Measurements from ENCODE around the gene ASB10.

Gene ASB10

DNA sequence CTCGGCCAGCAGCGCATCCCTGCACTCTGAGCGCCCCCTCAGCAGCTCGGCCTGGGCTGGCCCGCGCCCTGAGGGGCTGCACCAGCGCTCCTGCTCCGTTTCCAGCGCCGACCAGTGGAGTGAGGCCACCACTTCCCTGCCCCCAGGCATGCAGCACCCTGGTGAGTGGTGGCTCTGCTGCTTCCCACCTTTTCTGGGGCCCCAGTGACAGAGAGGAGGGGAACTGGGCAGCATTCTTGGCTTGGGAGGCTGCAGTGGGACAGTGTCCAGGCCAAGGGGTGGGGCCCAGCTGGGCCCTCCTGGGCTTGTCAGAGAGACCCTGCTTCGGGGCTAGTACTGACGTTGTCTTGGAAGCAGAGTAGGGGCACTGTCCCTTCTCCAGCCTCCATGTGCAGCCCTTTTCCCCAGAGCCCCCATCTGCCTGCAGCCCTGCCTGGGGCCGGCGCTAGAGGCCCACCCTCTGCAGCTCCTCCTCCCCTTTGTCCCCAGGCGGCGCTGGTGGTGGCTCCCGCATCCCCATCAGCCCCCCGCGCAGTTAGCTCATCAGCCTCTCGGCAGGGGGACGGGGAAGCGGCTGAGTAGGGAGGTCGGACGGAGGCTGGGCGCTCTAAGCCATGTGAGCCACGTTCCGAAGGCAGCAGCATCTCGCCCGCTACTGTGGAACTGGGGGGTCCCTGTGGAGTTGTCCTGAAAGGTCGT lies 48.7 kb downstream of the ASB10 start:
- no peak for TF ChIP-seq ZNF274 (IDR thresholded peaks at IDR 0.05; ENCODE audit: low read depth, low read length)
- no peak for TF ChIP-seq YY1 (IDR thresholded peaks at IDR 0.05; ENCODE audit: insufficient read depth, insufficient read length)
- no peak for TF ChIP-seq SUZ12 (IDR thresholded peaks at IDR 0.05; ENCODE audit: extremely low read depth, insufficient read depth, insufficient read length)
- Histone ChIP-seq H3K4me1 (ENCODE audit: insufficient read depth, insufficient read length) (peaks cover 39% of the 10 kb centered on the region), H3K27me3 (ENCODE audit: insufficient read depth, insufficient read length) (no peaks in the 10 kb centered on the region), H3K9me3 (ENCODE audit: insufficient read depth, low read length) (no peaks in the 10 kb centered on the region), H3K36me3 (ENCODE audit: insufficient read depth, insufficient read length, low read length) (peaks cover 82% of the 10 kb centered on the region), H3K4me3 (ENCODE audit: insufficient read length, low read depth) (no peak overlapping the region), H3K9ac (ENCODE audit: insufficient read length, low read depth) (no peak overlapping the region)
- DNase-seq (ENCODE audit: low read depth, low spot score), result no peak

DNA sequence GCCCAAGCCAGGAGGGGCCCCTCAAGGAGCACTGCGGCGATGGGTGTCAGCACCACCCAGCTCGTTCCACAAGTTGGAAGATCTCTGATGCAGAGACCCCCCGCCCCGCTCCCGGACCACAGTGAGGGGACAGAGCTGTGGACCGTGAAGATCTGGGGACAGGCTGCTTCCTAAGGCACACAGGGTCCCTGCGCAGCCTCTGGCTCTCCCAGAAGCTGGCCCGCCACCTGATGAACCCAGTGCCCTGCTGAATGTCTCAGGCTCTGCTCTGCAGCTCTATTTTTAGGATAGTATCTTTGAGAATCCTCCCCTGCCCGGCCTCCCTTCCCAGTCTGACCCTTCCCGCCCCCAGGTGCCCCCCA lies 49.3 kb downstream of the ASB10 start:
- no peak for DNase-seq (ENCODE audit: low read depth, low spot score)
- no peak for TF ChIP-seq YY1 (IDR thresholded peaks at IDR 0.05; ENCODE audit: insufficient read depth, insufficient read length)
- no peak for TF ChIP-seq SUZ12 (IDR thresholded peaks at IDR 0.05; ENCODE audit: extremely low read depth, insufficient read depth, insufficient read length)
- no peak for TF ChIP-seq ZNF274 (IDR thresholded peaks at IDR 0.05; ENCODE audit: low read depth, low read length)

DNA sequence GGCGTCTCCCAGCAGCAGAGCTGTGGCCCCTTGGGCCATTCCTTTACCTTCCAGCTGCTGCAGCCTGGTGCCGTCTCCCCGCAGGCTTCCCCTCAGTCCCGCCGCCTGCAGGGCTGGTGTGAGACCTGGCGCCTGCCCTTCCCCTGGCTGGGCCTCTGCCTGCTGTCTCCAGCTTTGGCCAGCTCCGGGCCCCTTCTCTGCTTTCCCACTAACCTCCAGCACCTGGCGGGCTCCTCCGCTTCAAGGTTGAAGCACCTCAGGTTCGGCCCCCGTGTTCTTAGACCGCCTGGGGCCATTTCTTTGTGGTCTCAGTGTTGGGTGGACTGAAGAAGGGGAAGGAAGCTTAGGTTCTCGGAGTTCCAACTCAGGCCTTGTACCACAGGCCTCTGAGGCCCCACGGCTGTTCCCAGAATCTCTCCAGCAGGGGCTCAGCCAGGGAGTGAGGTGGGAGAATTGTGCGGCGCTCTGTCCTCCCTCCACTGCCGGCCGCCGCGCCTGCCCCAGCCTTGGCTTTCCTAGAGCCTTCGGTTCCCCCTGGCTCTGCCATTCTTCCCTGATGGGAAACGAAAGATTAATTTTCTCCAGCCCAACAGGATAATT lies 49.9 kb downstream of the ASB10 start:
- H3K4me1 ChIP-seq (ENCODE audit: insufficient read depth, insufficient read length), result peaks cover 33% of the 10 kb centered on the region
- peaks cover 81% of the 10 kb centered on the region for H3K36me3 ChIP-seq (ENCODE audit: insufficient read depth, insufficient read length, low read length)
- TF ChIP-seq ZNF274 (IDR thresholded peaks at IDR 0.05; ENCODE audit: low read depth, low read length) (no peak), SUZ12 (IDR thresholded peaks at IDR 0.05; ENCODE audit: extremely low read depth, insufficient read depth, insufficient read length) (no peak), YY1 (IDR thresholded peaks at IDR 0.05; ENCODE audit: insufficient read depth, insufficient read length) (no peak)
- H3K9me3 ChIP-seq (ENCODE audit: insufficient read depth, low read length), result no peaks in the 10 kb centered on the region
- no peak for DNase-seq (ENCODE audit: low read depth, low spot score)
- H3K9ac ChIP-seq (ENCODE audit: insufficient read length, low read depth), result no peak overlapping the region
- no peaks in the 10 kb centered on the region for H3K27me3 ChIP-seq (ENCODE audit: insufficient read depth, insufficient read length)
- no peak overlapping the region for H3K4me3 ChIP-seq (ENCODE audit: insufficient read length, low read depth)

More for the DNA sequence above, 49.3 kb downstream of the ASB10 start:
- Histone ChIP-seq H3K4me1 (ENCODE audit: insufficient read depth, insufficient read length) (peaks cover 38% of the 10 kb centered on the region), H3K9ac (ENCODE audit: insufficient read length, low read depth) (no peak overlapping the region), H3K9me3 (ENCODE audit: insufficient read depth, low read length) (no peaks in the 10 kb centered on the region), H3K27me3 (ENCODE audit: insufficient read depth, insufficient read length) (no peaks in the 10 kb centered on the region), H3K36me3 (ENCODE audit: insufficient read depth, insufficient read length, low read length) (peaks cover 81% of the 10 kb centered on the region), H3K4me3 (ENCODE audit: insufficient read length, low read depth) (no peak overlapping the region)

DNA sequence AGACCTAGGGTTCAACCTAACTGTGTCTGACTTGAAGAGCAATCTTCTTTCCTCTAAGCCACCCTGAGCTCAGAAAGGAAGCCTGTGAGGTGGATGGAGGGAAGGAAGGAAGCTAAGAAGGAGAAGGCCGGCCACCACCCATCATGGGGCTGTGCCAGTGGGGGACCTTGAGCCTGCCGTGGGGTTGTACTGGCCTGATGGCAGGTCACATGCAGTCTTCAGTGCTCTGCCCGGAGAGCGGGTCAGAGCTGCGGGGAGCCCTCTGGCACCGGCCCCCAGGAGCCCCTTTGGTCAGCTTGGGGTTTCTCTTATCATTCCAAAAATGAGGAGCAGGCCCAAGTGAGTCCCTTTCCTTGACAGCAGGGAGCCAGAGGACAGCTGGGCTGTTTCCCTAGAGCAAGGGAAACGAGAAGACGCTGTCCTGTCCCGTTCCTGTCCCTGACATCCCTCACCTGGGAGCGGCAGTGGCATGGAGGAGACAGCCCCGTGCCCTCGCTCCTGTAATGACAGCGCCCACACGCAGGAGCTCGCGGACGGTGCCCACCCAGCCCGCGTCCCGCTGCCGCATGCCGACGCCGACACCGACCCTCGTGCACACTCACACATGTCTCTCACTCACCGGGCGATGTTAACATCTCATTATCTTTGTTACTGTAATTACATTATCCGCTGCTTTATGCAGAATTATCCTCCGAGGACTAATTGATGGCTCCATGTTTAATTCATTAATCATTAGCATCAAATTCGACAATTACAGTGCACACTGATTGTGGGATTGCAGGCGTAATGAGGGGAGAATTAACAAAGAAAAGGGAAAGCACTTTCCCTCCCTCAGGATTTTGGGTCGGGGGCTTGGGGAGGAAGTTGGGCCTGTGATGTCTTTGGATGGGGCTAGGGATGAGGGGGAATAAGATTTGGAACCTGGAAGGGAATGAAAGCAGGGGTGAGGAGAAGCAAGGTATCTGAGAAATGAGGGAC lies 50.9 kb downstream of the ASB10 start:
- H3K4me3 ChIP-seq (ENCODE audit: insufficient read length, low read depth), result no peak overlapping the region
- DNase-seq (ENCODE audit: low read depth, low spot score), result no peak
- no peaks in the 10 kb centered on the region for H3K9me3 ChIP-seq (ENCODE audit: insufficient read depth, low read length)
- no peak for TF ChIP-seq YY1 (IDR thresholded peaks at IDR 0.05; ENCODE audit: insufficient read depth, insufficient read length)
- no peak for TF ChIP-seq SUZ12 (IDR thresholded peaks at IDR 0.05; ENCODE audit: extremely low read depth, insufficient read depth, insufficient read length)
- TF ChIP-seq ZNF274 (IDR thresholded peaks at IDR 0.05; ENCODE audit: low read depth, low read length), result no peak
- H3K36me3 ChIP-seq (ENCODE audit: insufficient read depth, insufficient read length, low read length), result peaks cover 81% of the 10 kb centered on the region
- peaks cover 29% of the 10 kb centered on the region for H3K4me1 ChIP-seq (ENCODE audit: insufficient read depth, insufficient read length)
- no peaks in the 10 kb centered on the region for H3K27me3 ChIP-seq (ENCODE audit: insufficient read depth, insufficient read length)
- H3K9ac ChIP-seq (ENCODE audit: insufficient read length, low read depth), result no peak overlapping the region

DNA sequence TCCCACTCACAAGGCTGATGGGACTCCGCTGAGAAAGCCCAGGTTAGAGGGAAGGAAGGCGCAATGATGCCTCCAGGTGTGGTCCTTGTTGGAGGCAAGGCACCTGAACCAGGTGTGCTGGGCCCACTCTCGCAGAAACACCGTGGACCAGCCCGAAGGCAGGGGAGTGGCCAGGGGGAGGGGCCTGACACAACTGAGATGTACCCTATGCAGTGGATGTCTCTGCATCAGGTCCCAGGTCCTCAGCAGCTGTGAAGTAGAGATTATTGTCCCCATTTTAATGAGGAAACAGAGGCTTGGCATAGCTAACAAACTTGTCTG lies 51.6 kb downstream of the ASB10 start:
- no peaks in the 10 kb centered on the region for H3K9me3 ChIP-seq (ENCODE audit: insufficient read depth, low read length)
- H3K4me3 ChIP-seq (ENCODE audit: insufficient read length, low read depth), result no peak overlapping the region
- H3K4me1 ChIP-seq (ENCODE audit: insufficient read depth, insufficient read length), result peaks cover 25% of the 10 kb centered on the region
- DNase-seq (ENCODE audit: low read depth, low spot score), result no peak
- no peaks in the 10 kb centered on the region for H3K27me3 ChIP-seq (ENCODE audit: insufficient read depth, insufficient read length)
- H3K36me3 ChIP-seq (ENCODE audit: insufficient read depth, insufficient read length, low read length), result peaks cover 81% of the 10 kb centered on the region
- H3K9ac ChIP-seq (ENCODE audit: insufficient read length, low read depth), result no peak overlapping the region
- TF ChIP-seq YY1 (IDR thresholded peaks at IDR 0.05; ENCODE audit: insufficient read depth, insufficient read length) (no peak), ZNF274 (IDR thresholded peaks at IDR 0.05; ENCODE audit: low read depth, low read length) (no peak)

DNA sequence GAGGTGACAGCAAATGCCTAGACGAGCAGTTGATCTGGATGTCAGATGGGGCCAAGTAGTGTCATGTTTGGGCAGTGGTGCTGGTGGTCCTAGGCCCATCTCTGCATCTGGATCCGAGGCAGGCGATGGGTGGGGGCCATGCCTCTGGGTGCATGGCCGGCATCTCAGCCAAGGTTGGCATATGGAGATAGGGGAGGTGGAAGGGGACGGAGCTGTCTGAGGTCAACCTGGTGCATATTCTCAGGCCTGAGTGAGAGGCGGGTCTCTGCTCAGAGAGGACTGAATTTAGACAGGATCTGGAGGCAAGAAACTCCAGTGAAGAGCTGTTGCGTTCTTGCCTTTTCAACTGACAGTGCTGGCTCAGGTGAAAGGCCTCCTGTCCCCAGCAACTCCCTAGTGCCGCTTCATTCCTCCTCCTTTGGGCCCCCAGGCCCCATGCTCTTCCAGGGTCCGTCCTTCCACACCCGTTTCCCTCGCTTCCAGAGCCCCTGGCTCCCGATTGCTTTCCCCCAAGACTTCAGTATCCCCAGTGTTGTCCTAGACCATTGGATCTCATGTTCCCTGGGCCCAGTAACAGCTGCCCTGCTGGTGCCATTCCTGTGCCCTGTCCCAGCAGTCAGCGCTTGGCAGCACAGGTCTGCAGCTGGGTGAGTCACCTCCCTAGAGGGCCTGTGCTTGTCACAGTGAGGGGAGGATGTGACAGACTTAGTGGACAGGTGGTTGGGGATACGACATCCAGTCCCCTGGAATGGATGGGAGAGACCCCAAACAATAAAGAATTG lies 52.1 kb downstream of the ASB10 start:
- H3K36me3 ChIP-seq (ENCODE audit: insufficient read depth, insufficient read length, low read length), result peaks cover 81% of the 10 kb centered on the region
- no peak for TF ChIP-seq SUZ12 (IDR thresholded peaks at IDR 0.05; ENCODE audit: extremely low read depth, insufficient read depth, insufficient read length)
- TF ChIP-seq ZNF274 (IDR thresholded peaks at IDR 0.05; ENCODE audit: low read depth, low read length), result no peak
- TF ChIP-seq YY1 (IDR thresholded peaks at IDR 0.05; ENCODE audit: insufficient read depth, insufficient read length), result no peak
- H3K4me3 ChIP-seq (ENCODE audit: insufficient read length, low read depth), result no peak overlapping the region
- H3K27me3 ChIP-seq (ENCODE audit: insufficient read depth, insufficient read length), result no peaks in the 10 kb centered on the region
- H3K9ac ChIP-seq (ENCODE audit: insufficient read length, low read depth), result no peak overlapping the region
- peaks cover 25% of the 10 kb centered on the region for H3K4me1 ChIP-seq (ENCODE audit: insufficient read depth, insufficient read length)
- H3K9me3 ChIP-seq (ENCODE audit: insufficient read depth, low read length), result no peaks in the 10 kb centered on the region
- no peak for DNase-seq (ENCODE audit: low read depth, low spot score)

Data from NT2/D1 (cell line).